Liver (tissue), 2 donors: ENCODE measurements around the gene RXFP2.

ENCODE experiments used
- YY1 ChIP-seq: IDR thresholded peaks from 2 replicates; pipeline ENCODE4 v1.6.1; 2016; ENCODE audit warnings: antibody characterized with exemption, mild to moderate bottlenecking
- TF ChIP-seq, protein P1 (sequence below): fragments of 150-350 bp; IDR thresholded peaks from 2 replicates; pipeline ENCODE4 v1.5.1; 2017; ENCODE audit warnings: improper control_type of control experiment, low read depth, low read length; ENCODE audit not compliant: missing input control
- TF ChIP-seq, protein P2 (sequence below): IDR thresholded peaks from 2 replicates; pipeline ENCODE4 v1.6.1; 2016; ENCODE audit warnings: antibody characterized with exemption, mild to moderate bottlenecking
- TF ChIP-seq, protein P3 (sequence below): IDR thresholded peaks from 2 replicates; pipeline ENCODE4 v1.6.1; 2016; ENCODE audit warnings: antibody characterized with exemption
- donor health status: healthy.

DNA sequence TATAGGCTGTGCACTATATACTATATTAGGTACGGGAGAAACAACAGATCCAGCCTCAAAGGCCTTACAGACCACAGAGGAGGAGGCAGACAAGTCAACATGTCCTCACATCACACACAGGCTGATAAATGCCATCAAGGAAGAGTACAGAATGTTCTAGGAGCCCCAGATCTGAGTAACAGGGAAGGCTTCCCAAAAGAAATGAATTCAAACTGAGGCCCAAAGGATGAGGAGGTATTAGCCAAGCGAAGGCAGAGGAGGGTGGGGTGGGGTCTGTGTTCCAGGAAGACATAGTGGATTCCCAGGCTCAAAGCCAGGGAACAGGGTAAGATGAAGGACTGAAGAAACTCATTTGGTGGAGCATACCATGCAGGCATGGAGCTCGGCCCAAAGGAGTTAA, 55.1 kb downstream of the RXFP2 start:
- TF ChIP-seq, protein P1, sequence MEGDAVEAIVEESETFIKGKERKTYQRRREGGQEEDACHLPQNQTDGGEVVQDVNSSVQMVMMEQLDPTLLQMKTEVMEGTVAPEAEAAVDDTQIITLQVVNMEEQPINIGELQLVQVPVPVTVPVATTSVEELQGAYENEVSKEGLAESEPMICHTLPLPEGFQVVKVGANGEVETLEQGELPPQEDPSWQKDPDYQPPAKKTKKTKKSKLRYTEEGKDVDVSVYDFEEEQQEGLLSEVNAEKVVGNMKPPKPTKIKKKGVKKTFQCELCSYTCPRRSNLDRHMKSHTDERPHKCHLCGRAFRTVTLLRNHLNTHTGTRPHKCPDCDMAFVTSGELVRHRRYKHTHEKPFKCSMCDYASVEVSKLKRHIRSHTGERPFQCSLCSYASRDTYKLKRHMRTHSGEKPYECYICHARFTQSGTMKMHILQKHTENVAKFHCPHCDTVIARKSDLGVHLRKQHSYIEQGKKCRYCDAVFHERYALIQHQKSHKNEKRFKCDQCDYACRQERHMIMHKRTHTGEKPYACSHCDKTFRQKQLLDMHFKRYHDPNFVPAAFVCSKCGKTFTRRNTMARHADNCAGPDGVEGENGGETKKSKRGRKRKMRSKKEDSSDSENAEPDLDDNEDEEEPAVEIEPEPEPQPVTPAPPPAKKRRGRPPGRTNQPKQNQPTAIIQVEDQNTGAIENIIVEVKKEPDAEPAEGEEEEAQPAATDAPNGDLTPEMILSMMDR = no peak
- TF ChIP-seq, protein P2, sequence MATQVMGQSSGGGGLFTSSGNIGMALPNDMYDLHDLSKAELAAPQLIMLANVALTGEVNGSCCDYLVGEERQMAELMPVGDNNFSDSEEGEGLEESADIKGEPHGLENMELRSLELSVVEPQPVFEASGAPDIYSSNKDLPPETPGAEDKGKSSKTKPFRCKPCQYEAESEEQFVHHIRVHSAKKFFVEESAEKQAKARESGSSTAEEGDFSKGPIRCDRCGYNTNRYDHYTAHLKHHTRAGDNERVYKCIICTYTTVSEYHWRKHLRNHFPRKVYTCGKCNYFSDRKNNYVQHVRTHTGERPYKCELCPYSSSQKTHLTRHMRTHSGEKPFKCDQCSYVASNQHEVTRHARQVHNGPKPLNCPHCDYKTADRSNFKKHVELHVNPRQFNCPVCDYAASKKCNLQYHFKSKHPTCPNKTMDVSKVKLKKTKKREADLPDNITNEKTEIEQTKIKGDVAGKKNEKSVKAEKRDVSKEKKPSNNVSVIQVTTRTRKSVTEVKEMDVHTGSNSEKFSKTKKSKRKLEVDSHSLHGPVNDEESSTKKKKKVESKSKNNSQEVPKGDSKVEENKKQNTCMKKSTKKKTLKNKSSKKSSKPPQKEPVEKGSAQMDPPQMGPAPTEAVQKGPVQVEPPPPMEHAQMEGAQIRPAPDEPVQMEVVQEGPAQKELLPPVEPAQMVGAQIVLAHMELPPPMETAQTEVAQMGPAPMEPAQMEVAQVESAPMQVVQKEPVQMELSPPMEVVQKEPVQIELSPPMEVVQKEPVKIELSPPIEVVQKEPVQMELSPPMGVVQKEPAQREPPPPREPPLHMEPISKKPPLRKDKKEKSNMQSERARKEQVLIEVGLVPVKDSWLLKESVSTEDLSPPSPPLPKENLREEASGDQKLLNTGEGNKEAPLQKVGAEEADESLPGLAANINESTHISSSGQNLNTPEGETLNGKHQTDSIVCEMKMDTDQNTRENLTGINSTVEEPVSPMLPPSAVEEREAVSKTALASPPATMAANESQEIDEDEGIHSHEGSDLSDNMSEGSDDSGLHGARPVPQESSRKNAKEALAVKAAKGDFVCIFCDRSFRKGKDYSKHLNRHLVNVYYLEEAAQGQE = no peak
- TF ChIP-seq, protein P3, sequence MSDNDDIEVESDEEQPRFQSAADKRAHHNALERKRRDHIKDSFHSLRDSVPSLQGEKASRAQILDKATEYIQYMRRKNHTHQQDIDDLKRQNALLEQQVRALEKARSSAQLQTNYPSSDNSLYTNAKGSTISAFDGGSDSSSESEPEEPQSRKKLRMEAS = no peak
- TF ChIP-seq YY1 = no peak
